ENCODE data around the gene NCR1. TPM values are rescaled to one million over a fixed set of nuclear protein-coding genes. Genes with fewer than 3 reads are reported as not detected.
"Not testable (repeated sequence)": the region's sequence is repeated elsewhere in the genome, so short reads cannot be mapped to it uniquely, and the experiment has no call there.

NCR1 gene
- total RNA-seq, 1 donor from 2014 or later: not detected

DNA sequence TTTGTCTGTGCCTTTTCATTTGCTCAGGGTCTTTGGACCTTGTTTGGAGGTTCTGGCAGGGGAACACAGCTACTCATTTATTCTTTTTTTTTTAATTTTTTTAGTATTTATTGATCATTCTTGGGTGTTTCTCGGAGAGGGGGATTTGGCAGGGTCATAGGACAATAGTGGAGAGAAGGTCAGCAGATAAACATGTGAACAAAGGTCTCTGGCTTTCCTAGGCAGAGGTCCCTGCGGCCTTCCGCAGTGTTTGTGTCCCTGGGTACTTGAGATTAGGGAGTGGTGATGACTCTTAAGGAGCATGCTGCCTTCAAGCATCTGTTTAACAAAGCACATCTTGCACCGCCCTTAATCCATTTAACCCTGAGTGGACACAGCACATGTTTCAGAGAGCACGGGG is 2.0 kb downstream of the NCR1 start:
- not testable (repeated sequence) for DNase-seq (ENCODE audit: low spot score)

DNA sequence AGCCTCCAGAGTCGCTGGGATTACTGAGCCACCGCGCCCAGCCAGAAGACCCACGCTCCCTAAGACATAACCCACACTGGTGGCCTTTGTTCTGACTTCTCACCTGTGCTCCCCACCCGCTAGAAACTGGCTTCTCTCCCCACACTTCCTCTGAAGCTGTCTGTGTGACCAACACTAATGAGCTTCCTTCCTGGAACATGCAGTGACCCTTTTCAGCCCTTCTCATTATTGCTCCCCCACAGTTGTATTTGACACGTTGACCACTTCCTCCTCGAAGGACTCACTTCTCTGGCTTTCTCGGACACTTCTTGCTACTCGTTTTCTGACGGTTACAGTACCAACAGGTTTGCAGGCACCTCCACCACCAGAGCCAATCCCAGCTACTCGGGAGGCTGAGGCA is 10.9 kb downstream of the NCR1 start:
- DNase-seq (ENCODE audit: low spot score): no peak

DNA sequence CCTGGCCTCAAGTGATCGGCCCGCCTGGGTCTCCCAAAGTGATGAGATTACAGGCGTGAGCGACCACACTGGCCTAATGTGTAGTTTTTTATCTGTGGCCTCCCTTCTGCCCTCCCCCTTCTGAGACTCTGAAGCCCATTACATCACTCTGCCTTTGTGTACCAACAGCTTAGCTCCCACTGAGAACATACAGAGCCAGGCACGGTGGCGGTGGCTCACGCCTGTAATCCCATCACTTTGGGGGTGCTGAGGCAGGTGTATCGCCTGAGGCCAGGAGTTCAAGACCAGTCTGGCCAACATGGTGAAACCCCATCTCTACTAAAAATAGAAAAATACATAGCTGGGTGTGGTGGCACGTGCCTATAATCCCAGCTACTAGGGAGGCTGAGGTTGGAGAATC is 12.6 kb downstream of the NCR1 start:
- no peak for DNase-seq (ENCODE audit: low spot score)

DNA sequence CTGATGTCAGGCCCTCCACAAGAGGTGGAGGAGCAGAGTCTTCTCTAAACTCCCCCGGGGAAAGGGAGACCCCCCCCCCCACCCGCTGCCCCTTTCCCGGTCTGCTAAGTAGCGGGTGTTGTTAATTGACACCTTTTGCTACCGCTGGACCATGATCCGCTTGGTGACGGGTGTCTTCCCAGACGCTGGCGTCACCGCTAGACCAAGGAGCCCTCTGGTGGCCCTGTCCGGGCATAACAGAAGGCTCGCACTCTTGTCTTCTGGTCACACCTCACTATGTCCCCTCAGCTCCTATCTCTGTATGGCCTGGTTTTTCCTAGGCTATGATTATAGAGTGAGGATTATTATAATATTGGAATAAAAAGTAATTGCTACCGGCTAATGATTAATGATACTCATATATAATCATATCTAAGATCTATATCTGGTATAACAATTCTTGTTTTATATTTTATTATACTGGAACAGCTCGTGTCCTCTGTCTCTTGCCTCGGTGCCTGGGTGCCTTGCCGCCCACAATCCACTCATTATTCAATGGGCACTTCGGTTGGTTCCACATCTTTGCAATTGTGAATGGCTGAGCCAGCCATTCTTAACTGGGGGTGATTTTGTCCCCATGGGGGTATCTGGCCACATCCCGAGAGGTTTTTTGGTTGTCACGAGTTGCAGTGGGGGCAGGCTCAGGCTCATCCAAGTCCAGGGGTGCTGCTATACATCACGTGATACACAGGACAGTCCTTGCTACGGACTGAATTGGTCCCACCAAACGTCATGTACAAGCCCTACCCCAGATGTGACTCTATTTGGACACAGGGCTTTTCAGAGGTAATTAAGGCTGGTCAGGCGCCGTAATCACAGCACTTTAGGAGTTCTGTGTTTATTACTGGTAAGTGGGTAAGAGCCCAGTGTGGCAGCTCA is 14.0 kb downstream of the NCR1 start:
- not testable (repeated sequence) for DNase-seq (ENCODE audit: low spot score)

DNA sequence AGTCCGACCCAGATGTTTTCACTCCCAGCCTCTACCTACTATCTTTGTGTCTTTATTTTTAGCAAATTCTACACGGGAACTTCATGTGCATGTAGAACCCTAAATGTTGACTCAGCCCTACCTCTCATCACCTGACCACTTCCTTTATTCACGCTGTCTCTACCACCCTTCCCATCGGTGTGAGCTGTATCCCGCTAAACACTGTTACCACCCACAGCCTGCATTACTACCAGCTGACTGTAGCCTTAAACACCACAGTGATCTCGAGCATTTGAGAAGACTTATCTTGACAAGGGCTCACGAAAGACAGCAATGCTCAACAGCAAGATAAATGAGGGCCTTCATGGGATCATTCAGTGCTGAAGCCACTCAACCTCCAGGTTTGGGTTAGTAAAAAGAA is 15.1 kb downstream of the NCR1 start:
- no peak for DNase-seq (ENCODE audit: low spot score)

DNA sequence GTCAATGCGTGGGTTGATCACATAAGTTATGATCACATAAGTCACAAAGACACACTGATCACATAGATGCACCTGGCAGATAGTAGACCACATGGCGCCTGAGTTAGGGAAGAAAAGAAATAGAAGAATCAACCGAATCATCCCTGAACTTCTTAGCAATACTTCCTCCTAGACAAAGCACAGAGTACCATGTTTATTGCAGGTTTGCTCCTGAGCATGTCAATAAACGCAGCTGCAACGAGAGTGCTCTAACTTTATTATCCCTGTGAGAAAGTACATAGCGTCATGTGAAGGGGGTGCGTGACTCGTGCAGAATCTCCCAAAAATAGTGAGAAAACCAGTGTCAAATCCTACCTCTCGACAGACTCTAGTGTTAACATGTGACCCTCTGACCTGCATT is 17.3 kb downstream of the NCR1 start:
- DNase-seq (ENCODE audit: low spot score): no peak

DNA sequence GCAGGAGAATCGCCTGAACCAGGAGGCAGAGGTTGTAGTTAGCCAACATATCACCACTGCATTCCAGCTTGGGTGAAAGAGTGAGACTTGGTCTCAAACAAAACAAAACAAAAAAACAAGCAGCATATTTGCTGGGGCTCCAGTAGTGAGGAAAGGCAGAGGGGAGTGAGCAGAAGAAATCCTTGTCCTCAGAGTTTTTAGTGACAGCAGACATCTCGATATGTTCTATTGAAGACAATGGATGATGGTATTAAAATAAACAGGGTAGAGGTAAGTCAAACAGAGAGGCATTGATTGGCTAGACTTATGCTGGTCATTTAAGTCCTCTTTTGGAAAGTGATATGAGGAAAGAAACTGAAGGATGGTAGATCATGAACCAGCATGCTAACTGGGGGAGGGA is 22.4 kb downstream of the NCR1 start:
- no peak for DNase-seq (ENCODE audit: low spot score)

DNA sequence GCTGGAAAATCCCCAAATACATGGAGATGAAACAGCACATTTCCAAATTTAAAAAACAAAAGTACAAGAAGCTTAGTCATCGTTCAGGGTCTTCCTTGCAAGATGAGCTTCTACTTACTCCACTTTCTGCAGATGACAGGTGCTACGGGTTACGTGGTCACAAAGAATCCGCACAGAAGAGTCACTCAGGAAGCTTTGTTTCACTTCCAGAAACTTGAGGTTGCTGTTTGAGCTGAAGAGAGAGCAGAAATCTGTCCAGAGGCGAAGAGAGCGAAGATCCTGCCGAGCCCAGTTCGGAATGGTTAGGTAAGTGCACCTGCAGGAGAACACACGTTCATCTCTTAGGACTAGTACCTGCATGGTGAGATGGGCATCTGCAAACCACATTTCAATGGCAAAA is 32.0 kb downstream of the NCR1 start:
- no peak for DNase-seq (ENCODE audit: low spot score)

DNA sequence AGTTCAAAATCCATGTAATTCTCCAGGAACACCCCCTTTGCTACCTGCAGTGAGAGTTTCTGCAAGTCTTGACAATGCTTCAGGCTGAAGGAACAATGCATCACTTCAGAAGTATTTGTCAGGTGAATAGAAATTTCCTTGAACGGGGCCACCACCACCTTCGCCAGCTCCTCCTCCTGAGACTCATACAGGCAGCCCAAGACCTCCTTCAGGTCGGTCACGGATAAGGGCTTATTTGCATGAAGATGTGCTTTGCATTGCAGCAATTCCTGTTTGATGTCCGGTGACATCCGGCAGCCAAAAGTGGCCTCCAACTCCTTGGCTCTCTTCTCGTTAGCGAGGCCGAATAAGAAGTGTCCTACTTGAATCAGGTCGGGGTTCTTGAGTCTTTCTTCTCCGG is 33.0 kb downstream of the NCR1 start:
- no peak for DNase-seq (ENCODE audit: low spot score)

DNA sequence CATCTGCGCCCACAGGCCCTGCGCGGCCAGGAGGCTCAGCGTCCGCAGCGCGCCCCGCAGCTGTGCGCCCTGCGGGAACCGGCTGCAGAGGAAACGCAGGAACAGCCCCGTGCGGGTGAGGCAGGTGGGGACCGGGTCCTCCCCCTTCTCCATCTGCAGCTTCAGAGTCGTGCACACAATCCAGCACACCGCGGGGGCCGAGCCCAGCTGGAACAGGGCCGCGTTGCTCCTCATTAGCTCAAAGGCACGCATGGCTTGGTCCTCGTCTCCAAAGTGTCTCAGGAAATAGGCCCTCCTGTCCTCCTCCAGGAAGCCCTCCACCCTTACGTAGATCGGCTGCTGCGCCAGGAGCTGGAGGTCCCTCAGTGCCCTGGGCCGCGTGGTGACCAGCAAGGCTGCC is 33.6 kb downstream of the NCR1 start:
- not testable (repeated sequence) for DNase-seq (ENCODE audit: low spot score)

DNA sequence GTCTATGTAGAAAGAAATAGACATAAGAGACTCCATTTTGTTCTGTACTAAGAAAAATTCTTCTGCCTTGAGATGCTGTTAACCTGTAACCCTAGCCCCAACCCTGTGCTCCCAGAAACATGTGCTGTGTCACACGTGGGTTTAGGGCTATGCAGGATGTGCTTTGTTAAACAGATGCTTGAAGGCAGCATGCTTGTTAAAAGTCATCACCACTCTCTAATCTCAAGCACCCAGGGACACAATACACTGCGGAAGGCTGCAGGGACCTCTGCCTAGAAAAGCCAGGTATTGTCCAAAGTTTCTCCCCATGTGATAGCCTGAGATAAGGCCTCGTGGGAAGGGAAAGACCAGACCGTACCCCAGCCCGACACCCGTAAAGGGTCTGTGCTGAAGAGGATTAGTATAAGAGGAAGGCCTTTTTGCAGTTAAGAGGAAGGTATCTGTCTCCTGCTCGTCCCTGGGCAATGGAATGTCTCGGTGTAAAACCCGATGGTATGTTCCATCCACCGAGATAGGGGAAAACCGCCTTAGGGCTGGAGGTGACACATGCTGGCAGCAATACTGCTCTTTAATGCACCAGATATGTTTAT is 37.9 kb downstream of the NCR1 start:
- DNase-seq (ENCODE audit: low spot score): not testable (repeated sequence)

DNA sequence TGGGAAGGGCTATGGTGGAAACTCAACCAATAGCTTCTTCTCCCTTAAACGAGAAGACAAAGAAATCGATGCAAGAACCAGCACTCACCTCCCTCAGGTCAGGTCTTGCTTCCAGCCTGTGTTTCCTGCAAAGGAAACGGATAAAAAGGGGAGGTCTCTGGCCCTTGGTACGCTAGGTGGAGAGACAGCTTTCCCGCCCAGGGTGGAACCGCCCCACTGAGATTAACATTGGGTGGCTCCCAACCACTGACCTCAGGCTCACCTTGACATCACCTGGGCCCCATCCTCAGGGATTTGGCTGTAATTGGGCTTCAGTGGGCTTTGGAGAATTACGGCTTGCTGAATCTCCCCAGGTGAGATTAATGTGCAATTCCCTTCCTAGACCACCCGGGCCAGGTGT is 41.4 kb downstream of the NCR1 start, which contains the start of gene NLRP7:
TSS of gene NLRP7 (minus strand) at position 150 of the 400 bp plus-strand sequence.
- no peak for DNase-seq (ENCODE audit: low spot score)

DNA sequence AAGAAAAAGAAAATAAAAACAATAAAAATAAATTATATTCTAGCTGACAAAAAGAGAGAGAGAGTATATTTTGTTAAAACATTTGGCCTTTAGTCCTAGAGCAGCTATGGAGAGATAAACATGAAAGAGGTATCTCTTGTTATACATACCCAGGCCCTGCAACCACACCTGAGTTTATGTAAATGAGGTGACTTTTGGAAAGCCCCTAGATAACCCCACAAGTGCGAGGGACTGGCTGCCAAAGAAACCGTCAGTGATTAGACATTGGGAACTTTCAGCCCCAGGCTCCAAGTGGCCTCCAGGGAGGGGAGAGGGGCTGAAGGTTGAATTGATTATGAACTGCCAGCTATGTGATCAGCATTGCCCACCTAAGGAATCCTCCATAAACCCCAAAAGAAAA is 43.5 kb downstream of the NCR1 start:
- no peak for DNase-seq (ENCODE audit: low spot score)

DNA sequence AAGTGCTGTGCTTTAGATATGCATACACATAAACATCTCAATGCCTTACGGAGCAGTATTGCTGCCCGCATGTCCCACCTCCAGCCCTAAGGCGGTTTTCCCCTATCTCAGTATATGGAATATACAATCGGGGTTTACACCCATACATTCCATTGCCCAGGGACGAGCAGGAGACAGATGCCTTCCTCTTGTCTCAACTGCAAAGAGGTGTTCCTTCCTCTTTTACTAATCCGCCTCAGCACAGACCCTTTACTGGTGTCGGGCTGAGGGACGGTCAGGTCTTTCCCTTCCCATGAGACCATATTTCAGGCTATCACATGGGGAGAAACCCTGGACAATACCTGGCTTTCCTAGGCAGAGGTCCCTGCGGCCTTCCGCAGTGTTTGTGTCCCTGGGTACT is 44.6 kb downstream of the NCR1 start:
- DNase-seq (ENCODE audit: low spot score): not testable (repeated sequence)

DNA sequence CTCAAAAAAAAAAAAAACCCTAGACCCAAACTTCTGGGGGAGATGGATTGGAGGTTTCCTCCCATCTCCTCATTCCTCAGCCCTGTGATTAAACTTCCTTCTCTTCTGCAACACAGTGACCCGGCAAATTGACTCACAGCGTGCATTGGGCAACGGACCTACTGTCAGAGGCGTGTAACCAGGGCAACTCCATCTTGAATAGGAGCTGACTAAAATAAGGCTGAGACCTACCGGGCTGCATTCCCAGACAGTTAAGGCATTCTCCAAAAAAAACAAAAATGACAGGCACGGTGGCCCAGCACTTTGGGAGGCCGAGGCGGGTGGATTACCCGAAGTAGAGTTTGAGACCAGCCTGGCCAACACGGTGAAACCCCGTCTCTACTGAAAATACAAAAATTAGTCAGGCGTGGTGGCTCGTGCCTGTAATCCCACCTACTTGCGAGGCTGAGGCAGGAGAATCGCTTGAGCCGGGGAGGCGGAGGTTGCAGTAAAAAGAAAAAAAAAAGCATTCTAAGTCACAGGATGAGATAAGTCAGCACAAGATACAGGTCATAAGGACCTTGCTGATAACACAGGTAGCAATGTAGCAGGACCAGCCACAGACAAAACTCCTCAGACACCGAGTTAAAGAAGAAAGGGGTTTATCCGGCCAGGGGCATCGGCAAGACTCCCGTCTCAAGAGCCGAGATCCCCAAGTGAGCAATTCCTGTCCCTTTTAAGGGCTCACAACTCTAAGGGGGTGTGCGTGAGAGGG is 46.8 kb downstream of the NCR1 start:
- no peak for DNase-seq (ENCODE audit: low spot score)

DNA sequence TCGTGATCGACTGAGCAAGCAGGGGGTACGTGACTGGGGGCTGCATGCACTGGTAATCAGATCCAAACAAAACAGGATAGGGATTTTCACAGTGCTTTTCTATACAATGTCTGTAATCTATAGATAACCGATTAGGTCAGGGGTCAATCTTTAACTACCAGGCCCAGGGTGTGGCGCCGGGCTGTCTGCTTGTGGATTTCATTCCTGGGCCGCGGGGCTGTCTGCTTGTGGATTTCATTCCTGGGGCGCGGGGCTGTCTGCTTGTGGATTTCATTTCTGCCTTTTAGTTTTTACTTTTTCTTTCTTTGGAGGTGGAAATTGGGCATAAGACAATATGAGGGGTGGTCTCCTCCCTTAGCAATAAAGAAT is 47.4 kb downstream of the NCR1 start:
- DNase-seq (ENCODE audit: low spot score): not testable (repeated sequence)

DNA sequence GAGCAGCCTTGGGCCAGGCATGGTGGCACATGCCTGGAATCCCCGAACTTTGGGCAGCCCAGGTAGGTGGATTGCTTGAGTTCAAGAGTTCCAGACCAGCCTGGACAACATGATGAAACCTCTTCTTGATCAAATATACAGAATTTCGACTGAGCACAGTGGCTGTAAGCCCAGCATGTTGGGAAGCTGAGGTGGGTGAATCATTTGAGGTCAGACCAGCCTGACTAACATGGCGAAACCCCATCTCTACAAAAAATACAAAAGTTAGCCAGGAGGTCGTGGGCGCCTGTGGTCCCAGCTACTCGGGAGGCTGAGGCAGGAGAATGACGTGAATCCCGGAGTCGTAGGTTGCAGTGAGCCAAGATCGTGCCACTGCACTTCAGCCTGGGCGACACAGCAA is 49.4 kb downstream of the NCR1 start:
- DNase-seq (ENCODE audit: low spot score): no peak

DNA sequence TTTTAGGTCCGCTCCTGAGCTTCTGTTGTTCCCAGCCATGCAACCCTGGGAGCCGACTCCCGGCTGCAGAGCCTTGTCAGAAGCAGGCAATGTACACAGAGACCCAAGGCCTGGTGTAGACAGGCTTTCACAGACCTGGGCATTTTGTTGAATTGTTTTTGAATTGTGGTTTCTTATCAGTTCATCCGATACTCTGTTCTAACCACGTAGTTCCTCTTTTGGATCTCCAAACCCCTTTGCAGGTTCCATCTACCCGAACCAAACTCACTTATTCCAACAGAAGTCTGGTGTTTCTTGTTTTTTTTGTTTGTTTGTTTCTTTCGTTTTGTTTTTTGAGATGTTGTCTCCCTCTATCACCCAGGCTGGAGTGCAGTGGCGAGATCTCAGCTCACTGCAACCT is 53.9 kb downstream of the NCR1 start:
- DNase-seq (ENCODE audit: low spot score): no peak
